ENCODE data around the gene MALRD1.
"Not testable (repeated sequence)": the region's sequence is repeated elsewhere in the genome, so short reads cannot be mapped to it uniquely, and the experiment has no call there.

Gene MALRD1

DNA sequence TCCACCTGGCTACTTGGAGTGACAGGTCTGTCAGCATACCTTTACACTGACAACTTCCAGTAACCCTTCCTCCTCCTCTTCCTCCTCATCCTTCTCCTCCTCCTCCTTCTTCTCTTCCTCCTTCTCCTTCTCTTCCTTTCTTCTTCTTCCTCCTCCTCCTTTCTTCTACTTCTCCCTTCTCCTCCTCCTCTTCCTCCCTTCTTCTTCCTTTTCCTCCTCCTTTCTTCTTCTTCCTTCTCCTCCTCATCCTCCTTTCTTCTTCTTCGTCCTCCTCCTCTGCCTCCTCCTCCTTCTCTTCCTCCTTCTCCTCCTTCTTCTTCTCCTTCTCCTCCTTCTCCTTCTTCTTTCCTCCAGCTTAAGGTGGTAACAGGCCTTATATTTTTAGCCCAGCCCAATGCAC is 658.3 kb downstream of the MALRD1 start:
- DNase-seq: no peak

DNA sequence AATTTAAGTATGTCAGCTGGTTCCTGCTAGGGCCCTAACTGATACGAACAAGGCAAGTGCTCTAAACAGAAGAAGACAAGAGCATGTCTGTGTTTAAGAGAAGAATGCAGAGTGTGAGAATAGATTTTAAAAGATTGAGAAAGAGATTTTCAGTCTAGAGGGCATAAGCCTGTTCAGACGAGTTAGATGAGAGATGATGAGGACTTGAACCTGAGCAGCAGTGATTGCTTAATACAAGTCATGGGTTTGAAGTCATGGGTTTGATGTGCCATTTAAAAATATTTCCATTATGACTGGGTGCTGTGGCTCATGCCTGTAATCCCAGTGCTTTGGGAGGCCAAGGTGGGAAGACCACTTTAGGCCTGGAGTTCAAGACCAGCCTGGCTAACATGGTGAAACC is 658.8 kb downstream of the MALRD1 start:
- no peak for DNase-seq

DNA sequence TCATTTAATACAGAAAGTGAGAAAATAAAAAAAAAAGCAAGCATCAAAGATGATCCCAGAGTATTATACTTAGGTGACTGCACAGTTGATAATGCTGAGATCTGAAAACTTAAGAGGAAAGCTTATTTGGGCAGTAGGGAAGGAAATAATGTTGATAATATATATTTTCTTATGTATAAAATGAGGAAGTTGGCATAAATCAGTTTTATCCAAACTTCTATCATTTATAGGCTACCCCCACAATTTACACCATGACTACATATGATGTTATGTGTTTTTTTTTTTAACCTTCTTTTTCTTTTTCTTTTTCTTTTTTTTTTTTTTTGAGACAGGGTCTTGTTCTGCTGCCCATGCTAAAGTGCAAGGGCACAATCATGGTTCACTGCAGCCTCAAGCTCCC is 659.4 kb downstream of the MALRD1 start:
- no peak for DNase-seq

- no peak for DNase-seq
Observed at GRCh38 chr10:19710600-19710999, 662.0 kb downstream of the MALRD1 start.

DNA sequence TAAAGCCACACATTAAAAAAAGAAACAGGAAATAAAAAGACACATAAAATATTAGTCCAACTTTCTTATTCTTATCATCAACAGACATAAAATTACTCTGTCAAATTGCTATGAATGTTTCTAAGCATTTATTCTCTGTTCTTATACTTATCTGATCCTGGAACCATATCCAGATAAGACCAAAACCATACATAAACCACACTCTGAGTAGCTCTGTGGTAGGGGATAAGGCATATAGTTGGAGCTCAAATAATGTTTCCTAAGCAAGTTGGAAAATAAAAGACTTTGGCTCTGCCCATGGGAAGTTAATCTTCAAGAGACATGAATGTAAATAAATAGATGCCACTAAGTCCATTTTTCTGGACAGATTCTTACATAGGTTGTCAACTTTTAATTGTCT is 664.6 kb downstream of the MALRD1 start:
- no peak for DNase-seq

DNA sequence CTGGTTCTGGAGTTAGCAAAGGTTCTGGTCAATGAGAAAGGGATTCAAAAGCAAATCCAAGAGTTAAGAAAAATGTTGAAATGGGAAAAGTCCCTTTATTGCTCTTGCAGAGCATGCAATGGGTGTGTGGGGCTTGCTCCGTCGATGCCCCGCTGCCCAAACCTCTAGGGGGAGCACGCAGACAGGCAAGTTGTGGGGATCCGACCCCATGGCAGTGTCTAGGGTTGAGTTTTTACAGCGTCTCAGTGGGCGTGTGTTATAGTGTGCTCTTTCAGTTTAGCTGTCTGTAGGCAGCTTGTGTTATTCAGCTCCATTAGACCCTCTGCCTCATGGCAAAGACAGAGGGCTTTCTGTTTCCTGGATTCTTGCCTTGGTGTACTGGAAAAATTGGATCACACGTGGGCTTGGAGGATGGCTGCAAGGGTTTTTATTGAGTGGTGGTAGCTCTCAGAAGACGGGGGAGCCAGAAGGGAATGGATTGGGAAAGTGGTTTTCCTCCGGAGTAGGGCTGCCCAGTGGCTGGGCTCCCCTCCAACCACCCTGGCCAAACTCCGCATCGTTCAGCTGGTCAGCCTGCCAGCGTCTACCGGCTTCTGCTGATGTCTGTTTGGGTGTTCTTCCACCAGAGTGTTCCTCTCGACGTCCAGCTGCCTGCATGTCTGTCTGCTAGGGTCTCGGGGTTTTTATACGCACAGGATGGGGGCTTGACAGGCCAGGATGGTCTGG is 665.4 kb downstream of the MALRD1 start:
- DNase-seq: peak in 15 of 58 donors; percentile 1 to 21 (median 4)

- DNase-seq: peak in 1 of 58 donors; percentile 1
Observed at GRCh38 chr10:19719284-19719683, 670.7 kb downstream of the MALRD1 start.

GRCh38 chr10:19724287-19724686 is 675.7 kb downstream of the MALRD1 start:
- DNase-seq: no peak

DNA sequence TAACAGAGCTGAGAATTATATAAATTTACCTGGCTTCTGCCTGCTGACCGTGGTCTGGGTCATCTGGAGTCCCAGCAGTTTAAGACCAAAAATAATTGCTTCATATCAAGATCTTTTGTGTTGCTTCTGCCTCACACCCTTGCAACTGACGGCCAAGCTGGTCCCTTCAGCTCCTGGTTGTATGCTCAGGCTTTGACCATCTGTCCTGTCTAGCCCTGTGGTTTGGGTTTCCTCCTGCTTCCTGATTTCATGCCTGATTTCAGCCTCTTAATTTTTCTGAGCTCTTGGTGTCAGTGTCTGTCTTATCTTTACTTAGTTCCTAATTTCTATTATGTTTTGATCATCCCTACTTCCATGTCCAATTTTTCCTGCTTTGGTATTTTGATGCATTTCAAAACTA is 679.8 kb downstream of the MALRD1 start:
- DNase-seq: no peak

GRCh38 chr10:19728964-19729363 is 680.4 kb downstream of the MALRD1 start:
- no peak for DNase-seq

DNA sequence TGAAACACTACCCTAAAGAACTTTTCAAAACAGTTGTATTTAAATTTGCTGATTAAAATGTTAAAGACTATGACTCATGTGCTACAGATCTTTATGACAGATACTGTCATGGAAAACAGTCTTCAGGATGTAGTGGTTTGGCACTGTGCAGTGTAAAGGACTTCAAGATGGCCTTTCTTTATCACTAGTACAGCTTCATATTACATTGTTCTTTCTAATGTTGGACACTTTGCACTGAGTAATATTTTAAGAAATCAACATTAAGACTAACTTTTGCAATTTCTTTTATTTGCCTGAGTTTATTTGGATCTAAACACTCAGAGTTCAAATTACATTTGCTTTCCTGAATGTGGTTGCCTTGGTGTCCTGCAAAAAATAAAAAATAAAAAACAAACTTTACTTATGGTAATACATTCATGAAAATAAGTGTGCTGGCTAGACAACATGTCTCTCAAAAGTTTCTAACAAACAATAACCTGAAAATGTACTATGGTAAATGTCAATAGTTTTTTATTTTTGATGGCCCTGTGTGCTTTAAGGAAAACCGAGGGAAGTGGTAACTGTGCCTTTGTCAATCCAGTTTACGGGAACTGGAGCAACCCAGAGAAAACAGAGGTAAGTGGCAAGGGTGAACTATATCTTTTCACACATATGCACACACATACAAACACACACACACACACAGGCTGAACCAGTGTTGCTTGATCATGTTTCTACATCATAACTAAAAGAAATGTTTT is 681.7 kb downstream of the MALRD1 start:
- no peak for DNase-seq

GRCh38 chr10:19730907-19731217 is 682.3 kb downstream of the MALRD1 start:
- DNase-seq: no peak

- no peak for DNase-seq
Observed at GRCh38 chr10:19731560-19731959, 683.0 kb downstream of the MALRD1 start.

GRCh38 chr10:19738440-19738839 is 689.8 kb downstream of the MALRD1 start:
- no peak for DNase-seq

DNA sequence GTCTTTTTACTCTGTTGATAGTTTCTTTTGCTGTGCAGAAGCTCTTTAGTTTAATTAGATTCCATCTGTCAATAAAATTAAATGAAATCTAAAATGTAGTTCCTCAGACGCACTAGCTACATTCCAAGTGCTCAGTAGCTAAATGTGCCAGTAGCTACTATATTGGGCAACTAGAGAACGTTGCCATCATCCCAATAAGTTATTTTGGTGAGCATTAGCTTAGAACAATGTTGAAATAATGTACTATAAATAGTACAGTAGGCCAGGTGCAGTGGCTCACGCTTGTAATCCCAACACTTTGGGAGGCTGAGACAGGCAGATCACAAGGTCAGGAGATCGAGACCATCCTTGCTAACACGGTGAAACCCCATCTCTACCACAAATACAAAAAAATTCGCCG is 690.6 kb downstream of the MALRD1 start:
- not testable (repeated sequence) for DNase-seq

GRCh38 chr10:19742144-19742543 is 693.5 kb downstream of the MALRD1 start:
- DNase-seq: not testable (repeated sequence)

- DNase-seq: no peak
Observed at GRCh38 chr10:19745672-19746071, 697.1 kb downstream of the MALRD1 start.

DNA sequence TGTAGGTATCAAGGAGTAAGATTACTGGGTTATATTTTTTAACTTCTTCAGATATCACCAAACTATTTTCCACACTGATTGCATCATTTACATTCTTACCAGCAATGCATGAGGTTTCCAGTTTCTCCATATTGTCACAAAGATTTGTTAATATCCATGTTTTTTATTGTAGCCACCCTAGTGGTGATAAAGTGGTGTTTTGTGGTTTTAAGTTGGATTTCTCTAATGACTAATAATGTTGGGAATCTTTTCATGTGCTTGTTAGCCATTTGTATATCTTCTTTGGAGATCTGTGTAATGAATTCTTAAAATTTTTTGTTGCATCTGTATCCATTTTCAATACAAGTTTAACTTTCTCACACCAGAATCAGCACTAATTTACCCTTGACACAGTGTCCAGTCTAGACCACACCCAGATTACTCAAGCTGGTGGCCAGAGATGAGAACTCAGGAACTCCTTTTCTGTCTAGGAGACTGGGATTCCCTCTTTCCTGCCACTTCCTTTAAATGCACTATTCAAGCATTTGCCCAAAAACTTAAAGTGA is 700.7 kb downstream of the MALRD1 start:
- no peak for DNase-seq

GRCh38 chr10:19750972-19751371 is 702.4 kb downstream of the MALRD1 start:
- no peak for DNase-seq

GRCh38 chr10:19756919-19757318 is 708.3 kb downstream of the MALRD1 start:
- no peak for DNase-seq

GRCh38 chr10:19762026-19762425 is 713.4 kb downstream of the MALRD1 start:
- DNase-seq: no peak

GRCh38 chr10:19764111-19764510 is 715.5 kb downstream of the MALRD1 start:
- DNase-seq: no peak

DNA sequence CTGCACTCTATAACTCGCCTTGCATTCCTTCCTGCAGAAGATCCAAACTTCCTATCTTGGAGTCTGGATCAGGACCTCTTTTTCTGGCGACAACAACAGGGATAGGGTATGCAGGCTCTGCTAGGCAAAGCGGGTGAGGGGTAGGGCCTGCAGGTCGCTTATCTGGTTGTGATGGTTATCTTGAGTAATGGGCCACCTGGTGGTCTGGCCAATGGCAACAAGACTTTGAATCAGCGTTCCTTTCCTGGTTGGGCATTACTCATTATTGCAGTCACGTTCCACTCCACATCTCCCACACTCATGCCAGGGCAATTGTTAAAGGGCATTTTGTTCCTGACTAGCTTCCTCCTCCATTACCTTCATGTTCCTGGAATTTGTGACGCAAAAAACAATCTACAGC is 719.3 kb downstream of the MALRD1 start:
- no peak for DNase-seq

Data from anterior cingulate cortex (tissue), 58 donors.